ENCODE data around the gene LRRN1. TPM values are rescaled to one million over a fixed set of nuclear protein-coding genes. Genes with fewer than 3 reads are reported as not detected.

The LRRN1 gene
- polyA plus RNA-seq, 1 donor from 2014 or later: 24.5 TPM

- H3K9me3 ChIP-seq (ENCODE audit: low read length): no peaks in the 10 kb centered on the region
- H2AFZ ChIP-seq (ENCODE audit: low read depth, low read length): no peak overlapping the region
- no peak for TF ChIP-seq EZH2 (IDR thresholded peaks at IDR 0.05; ENCODE audit: borderline replicate concordance, insufficient read depth, low read length, poor library complexity, severe bottlenecking)
- TF ChIP-seq EP300 (conservative IDR thresholded peaks at IDR 0.05; ENCODE audit: poor library complexity, severe bottlenecking): no peak
- TF ChIP-seq POLR2AphosphoS5 (IDR thresholded peaks at IDR 0.05): no peak
- TF ChIP-seq REST (IDR thresholded peaks at IDR 0.05; ENCODE audit: borderline replicate concordance): no peak
- no peak for TF ChIP-seq CTCF (IDR thresholded peaks at IDR 0.05; ENCODE audit: poor library complexity, severe bottlenecking)
- TF ChIP-seq RAD21 (conservative IDR thresholded peaks at IDR 0.05): no peak
- no peak for TF ChIP-seq TAF1 (IDR thresholded peaks at IDR 0.05; ENCODE audit: low read depth)
- no peak for TF ChIP-seq MXI1 (conservative IDR thresholded peaks at IDR 0.05; ENCODE audit: poor library complexity, severe bottlenecking)
- no peak for TF ChIP-seq SMC3 (conservative IDR thresholded peaks at IDR 0.05; ENCODE audit: poor library complexity)
- H3F3A ChIP-seq (ENCODE audit: insufficient read depth, low read length, poor library complexity, severe bottlenecking): no peaks in the 10 kb centered on the region
- H4K20me1 ChIP-seq (ENCODE audit: insufficient read depth): no peaks in the 10 kb centered on the region
- H3K27ac ChIP-seq (ENCODE audit: low read length): no peak overlapping the region
- peaks cover 25% of the 10 kb centered on the region for H3K36me3 ChIP-seq (ENCODE audit: insufficient read depth, low read length)
- H3K4me3 ChIP-seq (ENCODE audit: low read length): no peak overlapping the region
- no peak overlapping the region for H3K4me2 ChIP-seq (ENCODE audit: low read length)
- no peaks in the 10 kb centered on the region for H3K27me3 ChIP-seq (ENCODE audit: insufficient read depth, low read depth, low read length)
- peaks cover 26% of the 10 kb centered on the region for H3K79me2 ChIP-seq (replicated peaks; ENCODE audit: insufficient read depth, low read length)
- H3K9me2 ChIP-seq (ENCODE audit: insufficient read depth, low read length): no peaks in the 10 kb centered on the region
- no peak overlapping the region for H3K9ac ChIP-seq (ENCODE audit: low read length)
Observed at GRCh38 chr3:3847994-3848922, 49.0 kb downstream of the LRRN1 start.

- Histone ChIP-seq H3K27ac (ENCODE audit: low read length) (no peak overlapping the region), H3K36me3 (ENCODE audit: insufficient read depth, low read length) (peaks cover 25% of the 10 kb centered on the region), H3F3A (ENCODE audit: insufficient read depth, low read length, poor library complexity, severe bottlenecking) (no peaks in the 10 kb centered on the region), H3K27me3 (ENCODE audit: insufficient read depth, low read depth, low read length) (no peaks in the 10 kb centered on the region), H4K20me1 (ENCODE audit: insufficient read depth) (no peaks in the 10 kb centered on the region), H3K79me2 (replicated peaks; ENCODE audit: insufficient read depth, low read length) (peaks cover 20% of the 10 kb centered on the region), H2AFZ (ENCODE audit: low read depth, low read length) (no peak overlapping the region), H3K4me2 (ENCODE audit: low read length) (no peak overlapping the region), H3K9me3 (ENCODE audit: low read length) (no peaks in the 10 kb centered on the region), H3K9me2 (ENCODE audit: insufficient read depth, low read length) (no peaks in the 10 kb centered on the region), H3K4me3 (ENCODE audit: low read length) (no peak overlapping the region), H3K9ac (ENCODE audit: low read length) (no peak overlapping the region)
- no peak for TF ChIP-seq EP300 (conservative IDR thresholded peaks at IDR 0.05; ENCODE audit: poor library complexity, severe bottlenecking)
- no peak for TF ChIP-seq REST (IDR thresholded peaks at IDR 0.05; ENCODE audit: borderline replicate concordance)
- no peak for TF ChIP-seq POLR2AphosphoS5 (IDR thresholded peaks at IDR 0.05)
- TF ChIP-seq EZH2 (IDR thresholded peaks at IDR 0.05; ENCODE audit: borderline replicate concordance, insufficient read depth, low read length, poor library complexity, severe bottlenecking): no peak
- TF ChIP-seq RAD21 (conservative IDR thresholded peaks at IDR 0.05): no peak
- no peak for TF ChIP-seq MXI1 (conservative IDR thresholded peaks at IDR 0.05; ENCODE audit: poor library complexity, severe bottlenecking)
- TF ChIP-seq TAF1 (IDR thresholded peaks at IDR 0.05; ENCODE audit: low read depth): no peak
- no peak for TF ChIP-seq CTCF (IDR thresholded peaks at IDR 0.05; ENCODE audit: poor library complexity, severe bottlenecking)
- TF ChIP-seq SMC3 (conservative IDR thresholded peaks at IDR 0.05; ENCODE audit: poor library complexity): no peak
Observed at GRCh38 chr3:3848923-3849275, 49.7 kb downstream of the LRRN1 start.

Measured in neural cell (in vitro differentiated cells).